ENCODE data around the gene KAT14. TPM values are rescaled to one million over a fixed set of nuclear protein-coding genes. Genes with fewer than 3 reads are reported as not detected.

KAT14 gene
- total RNA-seq, 4 donors from 2014 or later: 5.6 to 23.3 (median 18.0) TPM

GRCh38 chr20:18156045-18156444 is 18.4 kb downstream of the KAT14 start:
- no peaks in the 10 kb centered on the region for H3K9me3 ChIP-seq
- no peaks in the 10 kb centered on the region for H3K36me3 ChIP-seq
- H3K4me1 ChIP-seq: no peaks in the 10 kb centered on the region
- H3K4me3 ChIP-seq: no peak overlapping the region
- H3K27me3 ChIP-seq: no peaks in the 10 kb centered on the region
- TF ChIP-seq CTCF (IDR thresholded peaks at IDR 0.05) (no peak), POLR2A (IDR thresholded peaks at IDR 0.05) (no peak)
- DNase-seq: no peak
- H3K27ac ChIP-seq: no peak overlapping the region
- intact Hi-C loops (cut with DNase I; ENCODE audit: low total_unique reads): no loop called here

GRCh38 chr20:18164356-18164755 is 26.7 kb downstream of the KAT14 start:
- Histone ChIP-seq H3K4me1 (no peaks in the 10 kb centered on the region), H3K4me3 (no peak overlapping the region), H3K27me3 (no peaks in the 10 kb centered on the region), H3K27ac (no peak overlapping the region), H3K36me3 (no peaks in the 10 kb centered on the region), H3K9me3 (no peaks in the 10 kb centered on the region)
- intact Hi-C loops (cut with DNase I; ENCODE audit: low total_unique reads): no loop called here
- no peak for TF ChIP-seq CTCF (IDR thresholded peaks at IDR 0.05)
- DNase-seq: no peak

- Histone ChIP-seq H3K27me3 (no peaks in the 10 kb centered on the region), H3K27ac (no peak overlapping the region), H3K4me3 (no peak overlapping the region), H3K9me3 (no peaks in the 10 kb centered on the region), H3K4me1 (no peaks in the 10 kb centered on the region), H3K36me3 (no peaks in the 10 kb centered on the region)
- TF ChIP-seq POLR2A (IDR thresholded peaks at IDR 0.05): no peak
- TF ChIP-seq CTCF (IDR thresholded peaks at IDR 0.05): no peak
- intact Hi-C loops (cut with DNase I; ENCODE audit: low total_unique reads): no loop called here
- DNase-seq: no peak
Measured at GRCh38 chr20:18165553-18165952, 27.9 kb downstream of the KAT14 start.

GRCh38 chr20:18166241-18166881 is 28.7 kb downstream of the KAT14 start:
- no peak overlapping the region for H3K27ac ChIP-seq
- H3K4me1 ChIP-seq: no peaks in the 10 kb centered on the region
- H3K27me3 ChIP-seq: no peaks in the 10 kb centered on the region
- no peaks in the 10 kb centered on the region for H3K36me3 ChIP-seq
- H3K9me3 ChIP-seq: no peaks in the 10 kb centered on the region
- DNase-seq: no peak
- intact Hi-C loops (cut with DNase I; ENCODE audit: low total_unique reads): no loop called here
- TF ChIP-seq CTCF (IDR thresholded peaks at IDR 0.05): no peak
- no peak for TF ChIP-seq POLR2A (IDR thresholded peaks at IDR 0.05)
- H3K4me3 ChIP-seq: no peak overlapping the region

- no peak overlapping the region for H3K27ac ChIP-seq
- H3K4me1 ChIP-seq: no peaks in the 10 kb centered on the region
- intact Hi-C loops (cut with DNase I; ENCODE audit: low total_unique reads): no loop called here
- H3K9me3 ChIP-seq: no peaks in the 10 kb centered on the region
- H3K36me3 ChIP-seq: no peaks in the 10 kb centered on the region
- no peak for DNase-seq
- H3K27me3 ChIP-seq: no peaks in the 10 kb centered on the region
- no peak overlapping the region for H3K4me3 ChIP-seq
- TF ChIP-seq POLR2A (IDR thresholded peaks at IDR 0.05) (no peak), CTCF (IDR thresholded peaks at IDR 0.05) (no peak)
Measured at GRCh38 chr20:18166950-18167349, 29.3 kb downstream of the KAT14 start.

Data from uterus (tissue), 4 donors.